Measurements from ENCODE around the gene ZFYVE28. TPM values are rescaled to one million over a fixed set of nuclear protein-coding genes. Genes with fewer than 3 reads are reported as not detected.

Gene ZFYVE28
- total and polyA plus RNA-seq, 12 donors: 4.3 to 24.6 (median 16.0) TPM

DNA sequence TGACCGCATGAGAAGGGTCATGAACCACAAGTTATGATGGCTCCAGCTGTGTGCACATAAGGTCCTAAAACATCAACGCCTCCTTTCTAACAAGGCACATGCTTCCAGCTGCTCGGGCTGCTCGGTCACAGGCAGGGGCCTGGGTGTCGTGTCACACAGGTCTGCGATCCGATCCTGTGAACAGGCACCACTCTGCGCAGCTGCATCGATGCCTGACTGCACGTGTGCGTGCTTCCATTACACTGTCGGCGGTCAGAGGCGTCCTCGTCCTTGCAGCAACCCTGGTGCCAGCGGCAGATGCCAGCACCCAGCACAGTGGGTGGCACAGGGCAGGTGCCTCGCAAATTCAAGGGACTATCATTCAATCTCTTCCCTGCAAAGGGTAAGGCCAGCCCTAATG is 23.9 kb downstream of the ZFYVE28 start:
- Histone ChIP-seq H3K27me3 (no peaks in the 10 kb centered on the region), H3K4me3 (no peak overlapping the region), H3K27ac (no peak overlapping the region), H3K9me3 (replicated peaks in 1 of 3) (no peaks in the 10 kb centered on the region), H3K36me3 (replicated peaks in 1 of 2) (no peaks in the 10 kb centered on the region), H3K4me1 (replicated peaks in 1 of 2) (no peaks in the 10 kb centered on the region)
- intact Hi-C loops (cut with DNase I): no loop called here
- DNase-seq: no peak
- TF ChIP-seq, protein P1, sequence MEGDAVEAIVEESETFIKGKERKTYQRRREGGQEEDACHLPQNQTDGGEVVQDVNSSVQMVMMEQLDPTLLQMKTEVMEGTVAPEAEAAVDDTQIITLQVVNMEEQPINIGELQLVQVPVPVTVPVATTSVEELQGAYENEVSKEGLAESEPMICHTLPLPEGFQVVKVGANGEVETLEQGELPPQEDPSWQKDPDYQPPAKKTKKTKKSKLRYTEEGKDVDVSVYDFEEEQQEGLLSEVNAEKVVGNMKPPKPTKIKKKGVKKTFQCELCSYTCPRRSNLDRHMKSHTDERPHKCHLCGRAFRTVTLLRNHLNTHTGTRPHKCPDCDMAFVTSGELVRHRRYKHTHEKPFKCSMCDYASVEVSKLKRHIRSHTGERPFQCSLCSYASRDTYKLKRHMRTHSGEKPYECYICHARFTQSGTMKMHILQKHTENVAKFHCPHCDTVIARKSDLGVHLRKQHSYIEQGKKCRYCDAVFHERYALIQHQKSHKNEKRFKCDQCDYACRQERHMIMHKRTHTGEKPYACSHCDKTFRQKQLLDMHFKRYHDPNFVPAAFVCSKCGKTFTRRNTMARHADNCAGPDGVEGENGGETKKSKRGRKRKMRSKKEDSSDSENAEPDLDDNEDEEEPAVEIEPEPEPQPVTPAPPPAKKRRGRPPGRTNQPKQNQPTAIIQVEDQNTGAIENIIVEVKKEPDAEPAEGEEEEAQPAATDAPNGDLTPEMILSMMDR (IDR thresholded peaks at IDR 0.05): no peak
- TF ChIP-seq POLR2A (IDR thresholded peaks at IDR 0.05): no peak
- 95 to 100% (median 95%) methylated on average over 2 to 17 of the region's 17 CpGs for WGBS, 4 donors

DNA sequence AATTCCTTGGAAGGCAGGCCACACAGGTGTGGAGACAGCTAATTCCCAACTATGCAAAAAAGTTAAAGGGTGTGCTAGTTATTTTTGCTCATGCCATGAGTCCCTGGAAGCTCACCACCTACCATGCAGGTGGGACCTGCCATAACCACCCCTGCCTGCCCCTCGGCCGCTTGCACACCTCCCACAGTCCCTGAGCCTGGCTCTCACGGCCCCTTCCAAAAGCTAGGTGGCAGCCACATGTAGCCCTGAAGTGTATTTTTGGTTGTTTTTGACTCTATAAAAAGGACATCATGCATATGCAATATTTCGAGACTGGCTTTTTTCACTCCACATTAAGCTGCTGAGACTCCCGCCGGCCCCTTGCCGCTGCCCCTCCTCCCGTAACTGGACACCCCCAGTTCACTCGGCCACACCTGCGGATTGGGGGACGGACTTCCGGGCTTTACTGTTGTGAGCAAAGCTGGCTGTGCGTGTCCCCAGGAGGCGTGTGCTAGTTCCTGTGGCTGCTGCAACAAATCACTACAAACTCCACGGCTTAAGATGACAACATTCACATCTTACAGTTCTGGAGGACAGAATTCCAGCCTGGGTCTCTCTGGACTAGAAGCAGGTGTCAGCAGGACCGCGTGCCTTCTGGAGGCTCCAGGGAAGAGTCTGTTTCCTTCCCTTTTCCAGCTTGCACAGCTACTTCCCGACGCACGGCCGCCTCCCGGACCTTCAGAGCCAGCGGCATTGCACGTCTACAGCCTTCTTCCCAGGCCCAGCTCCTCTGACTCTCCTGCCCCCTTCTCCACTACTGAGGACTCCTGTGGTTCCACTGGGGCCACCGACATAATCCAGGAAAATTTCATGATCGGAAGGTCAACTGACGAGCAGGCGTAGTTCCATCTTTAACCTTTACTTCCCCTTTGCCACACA is 24.8 kb downstream of the ZFYVE28 start:
- Histone ChIP-seq H3K27me3 (no peaks in the 10 kb centered on the region), H3K4me1 (replicated peaks in 1 of 2) (no peaks in the 10 kb centered on the region), H3K27ac (no peak overlapping the region), H3K9me3 (replicated peaks in 1 of 3) (no peaks in the 10 kb centered on the region), H3K36me3 (replicated peaks in 1 of 2) (no peaks in the 10 kb centered on the region), H3K4me3 (no peak overlapping the region)
- TF ChIP-seq, protein P1 (IDR thresholded peaks at IDR 0.05): no peak
- TF ChIP-seq POLR2A (IDR thresholded peaks at IDR 0.05): no peak
- DNase-seq: no peak
- intact Hi-C loops (cut with DNase I): no loop called here
- 53 to 58% (median 57%) methylated on average over 28 of the region's 28 CpGs for WGBS, 4 donors

DNA sequence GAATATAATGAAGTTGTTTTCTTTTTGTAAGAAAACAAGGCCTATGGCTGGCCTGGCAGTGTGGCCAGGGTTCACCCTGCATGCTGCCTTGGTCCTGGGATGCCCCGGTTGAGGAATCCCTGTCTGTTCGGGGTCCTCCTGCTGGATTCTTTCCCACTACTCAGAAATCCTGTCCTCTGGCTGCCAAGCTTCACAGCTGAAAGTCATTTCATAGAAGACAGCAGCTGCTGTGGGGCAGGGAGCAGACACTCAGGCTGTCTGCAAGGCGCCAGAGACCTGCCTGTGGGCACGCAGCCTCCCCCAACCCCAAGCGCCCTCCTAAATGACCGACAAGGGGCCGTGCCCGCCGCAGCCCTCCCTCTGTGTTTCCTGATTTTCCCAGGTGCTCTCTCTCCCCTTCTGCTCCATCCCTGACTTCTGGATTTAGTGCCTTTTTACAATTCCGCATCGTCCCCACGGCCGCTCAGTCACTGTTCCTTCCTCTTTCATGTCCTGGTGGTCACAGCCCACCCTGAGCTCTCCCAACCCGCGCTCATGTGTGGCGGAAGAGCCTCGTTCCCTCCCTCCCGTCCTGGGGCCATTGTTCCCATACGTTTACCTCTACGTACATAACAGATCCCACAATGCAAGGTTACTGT is 27.5 kb downstream of the ZFYVE28 start:
- Histone ChIP-seq H3K27me3 (no peaks in the 10 kb centered on the region), H3K9me3 (replicated peaks in 1 of 3) (no peaks in the 10 kb centered on the region), H3K27ac (no peak overlapping the region), H3K4me1 (replicated peaks in 1 of 2) (no peaks in the 10 kb centered on the region), H3K4me3 (no peak overlapping the region), H3K36me3 (replicated peaks in 1 of 2) (no peaks in the 10 kb centered on the region)
- WGBS, 4 donors: 61 to 71% (median 65%) methylated on average over 20 of the region's 20 CpGs
- no peak for TF ChIP-seq POLR2A (IDR thresholded peaks at IDR 0.05)
- TF ChIP-seq, protein P1 (IDR thresholded peaks at IDR 0.05): no peak
- intact Hi-C loops (cut with DNase I): no loop called here
- no peak for DNase-seq

DNA sequence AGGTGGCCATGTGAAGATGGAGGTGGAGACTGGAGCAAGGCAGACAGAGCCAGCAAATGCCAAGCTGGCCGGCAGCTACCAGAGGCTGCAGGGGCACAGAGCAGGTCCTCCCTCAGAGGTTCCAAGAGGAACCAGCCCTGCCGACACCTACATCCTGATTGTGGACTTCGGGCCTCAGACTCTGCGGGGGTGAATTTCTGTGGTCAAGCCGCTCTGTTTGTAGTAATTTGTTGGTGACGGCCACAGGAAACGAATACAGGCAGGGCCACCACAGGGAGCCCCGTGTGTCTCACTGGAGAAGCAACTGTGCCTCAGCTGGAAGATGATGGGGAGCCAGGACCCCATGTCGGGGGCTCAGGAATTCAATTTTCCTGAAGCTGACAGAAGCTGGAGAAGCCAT is 28.3 kb downstream of the ZFYVE28 start:
- Histone ChIP-seq H3K36me3 (replicated peaks in 1 of 2) (no peaks in the 10 kb centered on the region), H3K9me3 (replicated peaks in 1 of 3) (no peaks in the 10 kb centered on the region), H3K27ac (no peak overlapping the region), H3K4me1 (replicated peaks in 1 of 2) (no peaks in the 10 kb centered on the region), H3K4me3 (no peak overlapping the region), H3K27me3 (no peaks in the 10 kb centered on the region)
- no peak for DNase-seq
- 69 to 74% (median 73%) methylated on average over 5 to 9 of the region's 9 CpGs for WGBS, 4 donors
- TF ChIP-seq POLR2A (IDR thresholded peaks at IDR 0.05): no peak
- TF ChIP-seq, protein P1 (IDR thresholded peaks at IDR 0.05): no peak
- intact Hi-C loops (cut with DNase I): no loop called here

Measured in adrenal gland (tissue), 12 donors.